GM18520 (cell line): ENCODE results near the gene ANK3.

ENCODE experiments used
- ATAC-seq: cut with Tn5 transposase; IDR thresholded peaks from one replicate; pipeline ENCODE4 v1.9.1; 2021; ENCODE audit not compliant: unreplicated experiment

The ANK3 gene

GRCh38 chr10:60414111-60414510 is 24.4 kb upstream of the ANK3 start:
- ATAC-seq, result no peak

- no peak for ATAC-seq
These were observed 23.8 kb upstream of the ANK3 start for GRCh38 chr10:60413306-60414012.

GRCh38 chr10:60410970-60411369 is 21.3 kb upstream of the ANK3 start:
- ATAC-seq, result no peak

- ATAC-seq, result no peak
These were observed 19.5 kb upstream of the ANK3 start for GRCh38 chr10:60409202-60409601.

GRCh38 chr10:60406182-60406581 is 16.5 kb upstream of the ANK3 start:
- ATAC-seq, result no peak

- no peak for ATAC-seq
These were observed 15.5 kb upstream of the ANK3 start for GRCh38 chr10:60405172-60405571.

- no peak for ATAC-seq
These were observed 13.6 kb upstream of the ANK3 start for GRCh38 chr10:60403168-60403873.

- ATAC-seq, result no peak
These were observed 10.7 kb upstream of the ANK3 start for GRCh38 chr10:60400366-60400765.

- no peak for ATAC-seq
These were observed 9.7 kb upstream of the ANK3 start for GRCh38 chr10:60399328-60399727.

- ATAC-seq, result no peak
These were observed 8.1 kb upstream of the ANK3 start for GRCh38 chr10:60397792-60398191.

- no peak for ATAC-seq
These were observed 7.1 kb upstream of the ANK3 start for GRCh38 chr10:60396766-60397165.

- ATAC-seq, result no peak
These were observed 6.0 kb upstream of the ANK3 start for GRCh38 chr10:60395711-60396110.

GRCh38 chr10:60394446-60394845 is 4.8 kb upstream of the ANK3 start:
- ATAC-seq, result no peak

GRCh38 chr10:60390224-60390626 is 550 bp upstream of the ANK3 start:
- ATAC-seq, result no peak

- no peak for ATAC-seq
These were observed 870 bp downstream of the ANK3 start for GRCh38 chr10:60388709-60389301.

GRCh38 chr10:60388116-60388625 is 1.5 kb downstream of the ANK3 start:
- no peak for ATAC-seq

- ATAC-seq, result no peak
These were observed 2.1 kb downstream of the ANK3 start for GRCh38 chr10:60387531-60387930.

- ATAC-seq, result no peak
These were observed 4.3 kb downstream of the ANK3 start for GRCh38 chr10:60385399-60385738.

- ATAC-seq, result no peak
These were observed 4.8 kb downstream of the ANK3 start for GRCh38 chr10:60384708-60385398.

- no peak for ATAC-seq
These were observed 5.7 kb downstream of the ANK3 start for GRCh38 chr10:60384011-60384410.

GRCh38 chr10:60382946-60383681 is 6.6 kb downstream of the ANK3 start:
- no peak for ATAC-seq
